NCI-H748 treated with DMSO at 0.1 percent for 48 hours (cell line): ENCODE results near the gene ZNF25.
"Not testable (repeated sequence)": the region's sequence is repeated elsewhere in the genome, so short reads cannot be mapped to it uniquely, and the experiment has no call there.

Experiments
- DNase-seq: peaks from one replicate; lab custom pipeline; 2025; lab: John Stamatoyannopoulos, UW

ZNF25 gene

GRCh38 chr10:37976091-37976879, at the start of gene ZNF25:
Gene ZNF25, minus strand, starts transcription at chr10:37976647. Its CDS starts 4,925 bp downstream, at chr10:37971722.
- peak; percentile 96 for DNase-seq

GRCh38 chr10:38025283-38025682, 48.8 kb upstream of the ZNF25 start:
- no peak for DNase-seq

GRCh38 chr10:38019124-38019523, 42.7 kb upstream of the ZNF25 start:
- DNase-seq = not testable (repeated sequence)

GRCh38 chr10:38016354-38016753, 39.9 kb upstream of the ZNF25 start:
- DNase-seq = no peak

GRCh38 chr10:38010119-38010903, 33.9 kb upstream of the ZNF25 start, which contains the start of gene ZNF33A:
Gene ZNF33A, plus strand, starts transcription at chr10:38010675. Its CDS starts 1,667 bp downstream, at chr10:38012342.
- peak; percentile 76 for DNase-seq

GRCh38 chr10:38007991-38008390, 31.5 kb upstream of the ZNF25 start:
- no peak for DNase-seq

GRCh38 chr10:38007551-38007950, 31.1 kb upstream of the ZNF25 start:
- DNase-seq = no peak

GRCh38 chr10:38003588-38003987, 27.1 kb upstream of the ZNF25 start:
- DNase-seq = no peak

- DNase-seq = no peak
These were observed 26.6 kb upstream of the ZNF25 start for GRCh38 chr10:38003026-38003425.

GRCh38 chr10:38000474-38000873, 24.0 kb upstream of the ZNF25 start:
- DNase-seq = not testable (repeated sequence)

- DNase-seq = not testable (repeated sequence)
These were observed 22.5 kb upstream of the ZNF25 start for GRCh38 chr10:37998920-37999319.

- DNase-seq = no peak
These were observed 15.6 kb upstream of the ZNF25 start for GRCh38 chr10:37992083-37992482.

GRCh38 chr10:37991655-37992054, 15.2 kb upstream of the ZNF25 start:
- no peak for DNase-seq

- DNase-seq = no peak
These were observed 395 bp upstream of the ZNF25 start for GRCh38 chr10:37976880-37977203.

- DNase-seq = no peak
These were observed 951 bp downstream of the ZNF25 start for GRCh38 chr10:37975401-37975991.

GRCh38 chr10:37972396-37972795, 4.1 kb downstream of the ZNF25 start:
- no peak for DNase-seq

- DNase-seq = no peak
These were observed 11.4 kb downstream of the ZNF25 start for GRCh38 chr10:37965006-37965405.

- DNase-seq = no peak
These were observed 15.8 kb downstream of the ZNF25 start for GRCh38 chr10:37960591-37961137.

GRCh38 chr10:37957841-37958240, 18.6 kb downstream of the ZNF25 start:
- DNase-seq = no peak

GRCh38 chr10:37952926-37953325, 23.5 kb downstream of the ZNF25 start:
- no peak for DNase-seq

- no peak for DNase-seq
These were observed 24.2 kb downstream of the ZNF25 start for GRCh38 chr10:37952043-37952755.

GRCh38 chr10:37948210-37948609, 28.2 kb downstream of the ZNF25 start:
- DNase-seq = no peak
